G401 (cell line): ENCODE measurements around the gene OPCML. TPM values are rescaled to one million over a fixed set of nuclear protein-coding genes. Genes with fewer than 3 reads are reported as not detected.

Experiments
- DNase-seq: peaks from one replicate; pipeline ENCODE4 v3.0.0-alpha.2; 2015; ENCODE audit warnings: low spot score
- in situ Hi-C: cut with HindIII; loops from 2 replicates; pipeline ENCODE4 v1.10.0; 2016; ENCODE audit warnings: low sequenced_read_pairs, mixed read lengths
- total RNA-seq: library from RNA; depleted of rRNA; stranded (reverse); fragments of >200 nt; shearing (Covaris generic); gene quantifications from 2 replicates; pipeline ENCODE4 v1.2.3, GENCODE V29; 2014

Gene OPCML
- total RNA-seq, 1 experiment from 2014 or later = not detected

DNA sequence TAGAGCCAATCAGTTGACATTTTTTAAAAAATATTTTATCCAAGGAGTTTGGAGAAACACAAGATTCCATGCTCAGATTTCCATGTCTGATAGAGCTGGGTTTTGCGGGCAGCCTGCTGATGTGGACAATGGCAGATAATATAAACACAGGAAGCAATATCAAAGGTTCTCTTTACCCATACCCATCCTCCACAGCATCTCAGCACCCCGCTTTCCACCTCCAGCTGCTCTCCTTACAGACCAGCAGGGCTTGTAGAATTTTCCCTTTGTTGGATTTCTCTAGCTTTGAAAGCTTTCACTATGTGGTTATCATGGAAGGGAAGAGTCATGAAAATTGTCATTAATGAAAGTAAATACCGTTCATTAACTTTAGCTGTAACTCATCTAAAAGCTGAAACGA is 746.4 kb downstream of the OPCML start:
- in situ Hi-C loops = no loop called here
- DNase-seq = no peak

DNA sequence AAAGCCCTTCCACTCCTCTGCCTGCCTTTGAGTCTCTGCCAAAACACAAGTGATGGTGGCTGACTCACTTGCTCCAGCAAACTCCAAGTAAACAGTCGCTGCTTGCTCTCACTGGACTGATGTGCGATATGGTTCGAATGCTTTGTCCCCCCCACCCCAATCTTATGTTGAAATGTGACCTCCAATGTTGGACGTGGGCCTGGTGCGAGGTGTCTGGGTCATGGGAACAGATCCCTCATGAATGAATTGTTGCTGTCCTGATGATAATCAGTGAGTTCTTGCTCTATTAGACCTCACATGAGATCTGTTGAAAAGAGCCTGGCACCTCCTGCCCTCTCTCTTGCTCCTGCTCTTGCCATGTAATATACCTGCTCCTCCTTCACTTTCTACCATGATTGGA is 747.9 kb downstream of the OPCML start:
- in situ Hi-C loops = no loop called here
- no peak for DNase-seq

DNA sequence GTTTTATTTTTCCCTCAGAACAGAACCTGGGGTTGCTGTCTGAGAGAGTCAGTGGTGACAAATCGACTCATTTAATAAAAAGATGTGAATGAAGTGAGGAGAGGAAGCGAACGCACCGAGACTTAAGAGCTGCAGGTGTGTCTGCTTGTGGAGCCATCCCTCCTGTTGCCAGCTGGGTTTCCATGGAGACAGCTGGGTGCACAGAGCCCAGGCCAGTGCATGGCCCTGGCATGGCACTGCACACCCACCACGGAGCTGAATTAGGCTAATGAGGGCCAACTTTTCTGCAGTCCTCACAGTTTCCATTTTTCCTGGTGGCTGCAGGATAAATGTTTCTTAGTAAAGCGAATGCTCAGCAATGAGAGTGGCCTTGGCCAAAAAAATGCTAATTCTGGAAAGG is 750.2 kb downstream of the OPCML start:
- DNase-seq = peak; percentile 60
- in situ Hi-C loops = no loop called here

DNA sequence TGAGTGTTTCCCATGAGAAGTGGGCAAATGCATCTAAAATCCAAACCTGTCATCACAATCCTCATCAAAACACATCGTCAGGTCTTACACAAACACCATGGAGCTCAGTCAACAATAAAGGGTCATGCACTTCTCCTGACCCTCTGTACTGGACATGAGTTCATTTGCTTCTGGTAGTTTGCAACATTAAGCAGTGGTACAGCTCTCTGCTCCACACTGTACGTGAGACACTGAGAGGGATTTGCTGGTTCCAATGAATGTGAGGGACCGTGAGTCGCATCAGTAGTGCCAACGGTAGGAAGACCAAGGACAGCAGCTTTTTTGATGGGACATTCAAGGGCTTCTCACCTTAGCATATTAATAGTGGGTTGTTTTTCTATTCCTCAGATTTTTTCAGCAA is 752.3 kb downstream of the OPCML start:
- in situ Hi-C loops = no loop called here
- DNase-seq = peak; percentile 73

DNA sequence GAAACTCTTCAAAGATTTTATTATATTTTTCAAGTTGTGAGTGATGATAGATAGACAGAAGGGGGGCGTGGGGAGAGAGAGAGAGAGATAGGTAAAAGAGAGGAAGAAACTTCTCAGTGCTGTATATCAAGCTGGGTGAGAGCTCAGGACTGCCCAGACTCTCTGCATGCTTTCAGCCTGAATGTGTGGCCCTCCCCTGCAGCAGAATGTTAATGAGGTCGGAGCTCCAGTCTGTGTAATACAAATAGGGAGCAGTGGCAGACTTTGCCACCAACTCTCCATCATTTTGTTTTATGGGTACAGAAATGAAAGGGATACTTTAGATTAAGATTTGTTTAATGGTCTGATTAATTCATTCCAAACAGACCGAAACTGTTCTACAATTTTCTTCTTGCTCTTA is 752.8 kb downstream of the OPCML start:
- DNase-seq = peak; percentile 78
- in situ Hi-C loops = no loop called here

DNA sequence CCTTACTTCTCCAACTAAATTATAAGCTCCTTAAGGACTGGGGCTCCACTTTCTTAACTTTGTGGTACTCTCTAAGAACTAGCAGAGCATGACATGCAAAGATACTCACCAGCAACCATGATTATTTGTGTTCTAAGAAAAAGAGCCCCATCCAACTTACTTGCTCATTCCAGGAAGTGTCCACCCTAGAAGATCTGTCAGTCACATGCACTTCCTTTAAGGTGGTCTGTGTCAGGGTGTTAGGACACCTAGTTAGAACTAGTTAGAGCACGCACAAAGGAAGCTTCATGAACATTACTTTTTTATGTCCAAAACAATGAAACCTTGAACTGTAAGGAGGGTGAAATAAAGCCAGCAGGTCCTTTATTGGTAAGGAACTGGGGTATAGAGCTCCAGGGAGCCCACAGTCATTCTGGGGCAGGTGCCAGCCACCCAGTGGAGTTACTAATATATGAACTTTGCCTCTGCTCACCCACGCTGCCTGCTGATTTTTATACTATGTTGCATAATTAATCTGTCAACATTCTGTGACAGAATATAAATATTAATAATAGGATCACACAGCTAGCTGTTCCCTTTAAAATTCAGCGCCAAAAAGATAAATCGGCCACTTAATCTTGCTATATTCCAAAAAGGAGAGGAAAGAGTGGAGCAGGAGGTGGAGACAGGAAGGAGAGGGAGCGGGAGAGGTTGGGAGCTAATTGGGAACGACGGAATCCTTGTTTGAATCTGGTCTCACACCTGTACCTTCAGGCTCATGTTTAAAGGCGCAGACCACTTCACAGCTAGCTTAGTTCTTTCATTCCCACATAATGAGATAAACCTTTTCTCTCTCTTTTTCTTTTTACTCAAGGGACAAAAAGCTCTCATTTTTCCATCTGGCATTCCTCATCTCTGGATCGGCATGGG is 755.0 kb downstream of the OPCML start:
- in situ Hi-C loops = no loop called here

DNA sequence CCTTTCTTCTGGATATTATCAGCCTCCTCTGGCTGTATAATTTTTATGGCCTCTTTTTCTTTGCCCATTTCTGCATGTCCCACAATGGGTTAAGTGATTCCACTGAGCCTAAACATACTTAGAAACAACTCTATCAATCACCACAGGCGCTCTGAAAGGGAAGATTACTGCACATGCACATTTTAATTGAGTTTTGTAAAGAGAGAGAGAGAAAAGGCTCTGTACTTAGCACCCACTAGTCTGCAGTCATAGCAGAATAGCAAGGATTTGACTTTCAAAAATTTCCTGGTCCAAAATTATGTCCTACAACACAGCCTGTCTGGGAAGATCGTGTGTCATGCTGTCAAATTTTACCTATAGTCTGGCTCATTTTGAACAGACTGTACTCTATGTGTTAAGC is 758.5 kb downstream of the OPCML start:
- no peak for DNase-seq
- in situ Hi-C loops = no loop called here

More for the DNA sequence above, 755.0 kb downstream of the OPCML start:
- DNase-seq = peak; percentile 74

DNA sequence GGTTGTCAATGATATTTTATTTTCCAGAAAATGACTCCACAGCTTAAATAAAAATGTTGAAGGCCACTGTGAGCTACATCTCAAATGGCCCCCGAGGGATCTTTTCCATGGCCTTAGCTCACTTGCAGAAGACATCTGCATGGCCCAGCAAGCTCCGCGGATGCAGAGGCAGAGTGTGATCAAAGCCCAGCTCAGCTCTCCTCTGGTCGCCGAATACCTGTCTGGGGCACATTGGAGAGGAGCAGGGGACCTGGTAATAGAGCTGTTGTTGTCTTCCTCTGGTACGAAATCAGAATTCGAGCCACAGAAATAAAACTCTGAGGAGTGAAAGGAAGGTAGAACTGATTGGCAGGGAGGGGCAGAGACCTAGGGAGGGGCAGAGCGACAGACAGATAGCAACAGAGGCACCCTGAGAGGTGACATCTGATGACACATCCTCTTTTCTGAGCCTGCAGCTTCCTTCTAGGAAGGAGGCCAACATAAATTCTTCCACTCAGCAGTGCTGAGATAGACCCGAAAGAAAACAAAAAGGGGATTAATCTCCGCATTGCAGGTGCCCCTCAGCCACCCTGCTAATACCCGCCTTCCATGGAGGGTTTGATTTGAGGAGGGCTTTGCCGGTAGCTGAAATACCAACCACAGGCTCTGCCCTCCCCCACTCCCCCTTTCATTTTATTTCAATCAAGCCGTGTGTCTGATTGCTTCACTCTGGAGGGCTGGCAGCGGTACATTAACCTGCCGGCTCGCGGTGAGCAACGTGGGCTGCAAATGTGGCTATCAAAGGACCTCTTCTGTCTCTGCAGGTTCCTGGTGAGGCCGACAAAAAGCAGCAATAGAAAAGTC is 759.4 kb downstream of the OPCML start:
- DNase-seq = peak; percentile 92
- in situ Hi-C loops = no loop called here

DNA sequence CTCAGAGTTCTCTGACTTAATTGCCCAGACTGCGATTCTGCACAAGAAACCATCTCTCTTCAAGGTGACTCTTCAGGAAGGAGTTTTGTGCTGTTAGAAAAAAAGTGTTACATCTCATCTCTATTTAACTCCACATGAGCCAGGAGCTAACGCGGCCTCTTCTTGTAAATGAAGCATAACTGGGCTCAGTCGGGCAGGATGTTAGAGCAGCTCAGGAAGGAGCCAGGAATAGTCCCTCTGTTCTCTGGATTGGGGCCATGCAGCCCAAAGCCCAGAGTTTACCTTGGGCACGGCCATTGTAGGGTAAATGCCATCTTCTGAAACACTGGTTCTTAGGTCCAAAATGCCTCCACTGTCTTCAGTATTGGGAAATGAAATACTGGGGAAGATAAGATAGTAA is 760.6 kb downstream of the OPCML start:
- in situ Hi-C loops = no loop called here
- DNase-seq = peak; percentile 70

DNA sequence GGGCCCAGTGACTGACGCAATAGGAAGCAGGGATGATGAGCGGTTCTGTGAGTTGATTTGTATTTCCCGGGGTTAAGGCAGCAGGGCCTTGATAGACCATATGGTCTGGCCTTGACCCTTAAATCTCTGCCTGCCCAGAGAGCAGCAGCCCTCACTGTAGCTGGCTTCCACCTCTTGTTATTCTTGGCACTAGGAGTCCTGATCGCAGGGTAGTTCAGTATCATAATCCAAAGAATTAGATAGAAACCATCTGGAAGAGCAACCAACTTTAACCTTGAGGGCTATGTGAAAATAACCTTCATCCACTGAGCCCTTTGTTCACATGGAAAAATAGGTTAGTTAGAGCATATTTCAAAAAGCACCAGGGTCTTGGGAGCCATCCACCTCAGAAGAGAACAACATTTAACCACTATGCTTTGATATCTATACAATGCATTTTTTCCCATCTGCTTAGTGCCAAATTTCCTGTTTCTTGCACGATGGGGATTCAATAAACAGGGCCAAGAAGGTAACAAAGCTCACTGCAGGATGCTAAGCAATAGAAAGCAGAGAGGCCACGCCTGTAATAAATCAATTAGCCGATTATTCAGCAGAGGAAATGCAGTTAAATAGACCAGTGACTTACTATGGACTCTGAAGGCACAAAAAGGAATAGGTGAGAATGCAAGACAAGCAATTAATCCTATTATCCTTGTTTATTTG is 761.3 kb downstream of the OPCML start:
- in situ Hi-C loops = no loop called here
- peak; percentile 99 for DNase-seq

DNA sequence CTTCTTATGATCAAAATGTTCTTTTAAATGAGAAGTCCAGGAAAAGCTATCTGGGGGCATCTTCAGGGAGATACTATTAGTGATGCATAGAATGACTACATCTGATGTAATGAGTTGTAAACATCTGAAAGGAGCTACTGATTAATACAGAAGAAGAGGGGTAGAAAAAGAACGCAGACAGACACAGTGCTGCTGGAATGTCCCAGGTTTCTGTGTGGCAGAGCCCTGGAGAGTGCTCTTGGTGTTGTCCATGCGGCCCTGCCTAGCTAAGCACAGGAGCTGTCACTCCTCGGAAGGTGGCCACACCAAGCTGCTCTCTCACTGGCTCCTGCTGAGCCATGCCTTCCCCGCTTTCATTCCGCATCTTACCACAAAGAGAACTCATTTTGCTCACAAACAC is 768.8 kb downstream of the OPCML start:
- in situ Hi-C loops = no loop called here
- DNase-seq = no peak

DNA sequence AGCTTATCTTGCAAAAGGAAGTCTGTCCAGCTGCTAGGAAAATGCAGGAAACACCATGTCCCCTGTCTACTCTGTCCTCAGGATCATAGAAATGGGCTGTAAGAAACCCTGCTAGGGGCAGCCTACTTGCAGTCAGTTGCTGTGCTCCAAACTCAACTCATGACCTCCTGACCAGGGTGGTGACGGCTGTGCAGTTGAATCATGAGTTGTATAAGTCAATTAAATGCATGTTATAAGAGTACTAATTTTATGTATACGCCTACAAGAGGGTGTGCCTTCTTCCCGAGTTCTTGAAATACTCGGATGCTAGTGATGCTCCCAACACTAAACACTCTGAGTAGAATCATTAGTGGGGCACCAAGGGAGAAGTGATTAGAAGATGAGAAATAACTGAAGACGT is 776.4 kb downstream of the OPCML start:
- no peak for DNase-seq
- in situ Hi-C loops = no loop called here

DNA sequence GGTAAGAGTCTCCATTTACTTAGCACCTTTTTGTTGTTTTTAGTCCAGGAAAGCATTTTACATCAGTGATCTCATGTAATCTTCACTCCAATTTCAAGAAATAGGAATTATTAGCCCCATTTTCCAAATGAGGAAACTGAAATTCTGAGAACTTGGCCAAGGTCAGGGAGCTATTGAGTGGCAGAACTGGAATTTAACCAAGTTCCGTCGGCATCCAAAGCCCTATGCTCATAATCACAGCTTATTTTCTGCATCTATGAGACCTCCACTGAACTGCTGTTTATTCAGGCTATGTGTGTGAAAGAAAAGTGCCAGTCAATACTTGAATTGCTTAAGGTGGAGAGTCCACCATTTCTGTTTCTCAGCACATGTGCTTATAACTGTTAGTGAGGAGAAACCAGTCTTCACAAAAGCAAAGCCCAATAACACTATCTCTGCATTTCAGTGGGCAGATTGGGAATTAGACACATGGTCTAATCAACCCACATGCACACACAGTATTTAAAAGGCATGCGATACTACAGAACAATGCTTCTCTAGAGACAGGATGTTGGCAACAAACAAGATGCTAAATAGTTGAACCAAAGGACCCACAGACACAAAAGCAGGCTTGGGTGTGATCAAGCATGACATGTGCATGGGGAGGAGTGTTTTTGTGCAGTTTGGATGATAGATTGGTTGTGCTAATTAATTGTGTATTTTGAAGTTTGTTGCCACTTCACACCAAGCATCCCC is 780.6 kb downstream of the OPCML start:
- DNase-seq = peak; percentile 30
- in situ Hi-C loops = no loop called here

DNA sequence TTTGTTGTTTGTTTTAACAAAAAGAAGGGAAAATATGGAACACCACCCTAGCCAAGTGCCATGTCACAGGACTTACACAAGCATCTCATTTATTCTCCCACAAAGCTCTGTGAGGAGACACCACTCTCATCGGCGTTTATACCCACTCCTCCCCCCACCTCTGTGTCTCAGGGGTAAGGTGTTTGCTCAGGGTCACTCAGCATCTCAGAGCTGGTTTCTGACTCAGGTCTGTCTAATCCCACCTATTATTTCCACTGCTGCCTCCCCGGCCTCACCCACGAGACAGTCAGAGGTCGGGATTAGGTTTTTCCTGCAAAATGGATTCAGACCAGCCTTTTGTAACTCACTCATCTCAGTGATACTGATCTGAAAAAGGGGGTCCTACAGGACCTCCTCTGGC is 786.0 kb downstream of the OPCML start:
- no peak for DNase-seq
- in situ Hi-C loops = no loop called here

DNA sequence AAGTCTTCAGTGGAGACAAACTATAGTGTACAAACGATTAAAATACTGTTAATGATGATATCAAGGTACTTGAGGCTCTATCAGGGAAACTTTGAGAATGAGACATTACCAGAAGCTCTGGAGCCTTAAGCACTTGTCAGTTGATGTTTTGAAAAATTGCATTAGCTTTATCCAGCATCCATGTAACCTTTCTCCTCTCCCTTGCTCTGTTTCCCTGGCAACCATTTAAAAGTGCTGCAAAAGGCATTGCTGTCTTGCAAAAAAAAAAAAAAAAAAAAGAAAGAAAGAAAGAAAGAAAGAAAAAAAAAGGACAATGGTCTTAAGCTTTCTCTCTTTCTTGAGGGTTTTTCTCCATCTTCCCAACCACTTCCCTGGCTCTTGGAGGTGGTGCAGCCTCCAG is 787.0 kb downstream of the OPCML start:
- in situ Hi-C loops = no loop called here
- DNase-seq = no peak

DNA sequence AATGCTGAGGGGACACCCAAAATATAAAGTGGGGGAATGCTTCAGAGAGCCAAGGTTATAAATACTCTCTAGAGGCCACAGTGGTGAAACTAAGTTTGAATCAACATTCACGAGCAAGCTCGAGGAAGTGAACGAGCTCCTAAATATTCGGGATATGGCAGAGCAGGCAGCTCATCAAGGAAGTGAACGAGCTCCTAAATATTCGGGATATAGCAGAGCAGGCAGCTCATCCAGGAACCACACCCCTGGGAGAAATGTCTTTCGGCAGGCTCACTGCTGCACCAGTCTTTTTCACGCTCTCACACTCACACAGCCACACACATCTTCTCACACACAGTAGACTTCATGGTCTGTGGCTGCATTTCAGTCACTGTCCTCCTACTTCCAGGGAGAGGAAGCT is 787.5 kb downstream of the OPCML start:
- DNase-seq = no peak
- in situ Hi-C loops = no loop called here

DNA sequence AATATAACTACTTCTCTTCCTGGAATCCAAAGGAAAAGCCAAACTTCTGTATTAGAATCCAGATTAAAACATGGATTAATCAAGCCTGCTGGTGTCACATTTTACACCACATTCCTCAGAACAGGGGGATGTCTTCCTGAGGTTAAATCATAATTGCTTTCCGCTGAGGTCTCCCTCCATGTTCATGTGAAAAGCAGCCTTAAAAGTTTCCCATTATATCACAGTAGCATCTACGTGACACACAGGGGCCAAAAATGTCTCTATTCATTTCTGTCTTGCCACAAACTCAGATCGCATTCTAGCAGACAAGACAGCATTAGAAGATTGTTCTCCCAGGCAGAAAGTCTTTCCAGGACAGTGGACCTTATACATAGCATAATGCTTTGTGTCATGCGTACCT is 788.7 kb downstream of the OPCML start:
- in situ Hi-C loops = no loop called here
- no peak for DNase-seq

DNA sequence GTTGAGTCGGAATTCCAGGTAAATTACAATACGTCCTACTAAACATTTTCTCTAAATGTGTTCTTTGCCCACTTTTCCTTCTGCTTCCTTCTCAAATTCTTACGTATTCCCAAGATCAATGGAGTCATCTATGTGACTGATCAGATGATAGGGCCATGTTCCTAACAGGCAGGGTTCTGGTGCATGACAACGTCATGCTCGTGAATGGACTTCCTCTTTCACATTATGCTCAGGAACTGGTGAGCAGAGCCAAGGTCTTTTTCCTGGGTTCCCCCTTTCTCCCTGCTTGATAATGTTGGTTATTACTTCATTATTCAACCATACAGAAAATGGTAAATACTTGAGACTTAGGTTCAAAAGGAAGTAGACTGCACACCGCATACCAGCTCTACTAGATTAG is 789.4 kb downstream of the OPCML start:
- DNase-seq = no peak
- in situ Hi-C loops = no loop called here

DNA sequence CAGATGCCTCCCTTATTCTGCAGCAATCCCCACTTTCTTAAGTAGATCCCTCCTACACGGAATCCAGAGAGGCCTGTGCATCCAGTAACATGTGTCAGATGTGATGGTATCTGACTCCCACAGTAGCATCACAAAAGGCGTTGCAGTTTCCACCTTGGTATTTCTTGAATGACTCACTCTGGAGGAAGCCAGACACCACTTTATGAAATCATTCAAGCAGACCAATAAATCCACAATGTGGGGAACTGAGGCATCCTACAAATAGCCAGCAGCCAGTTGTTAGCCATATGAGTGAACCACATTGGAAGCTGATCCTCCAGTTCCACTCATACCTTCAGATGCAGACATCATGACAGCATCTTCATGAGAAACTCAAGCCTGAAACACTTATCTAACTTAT is 798.1 kb downstream of the OPCML start:
- DNase-seq = no peak
- in situ Hi-C loops = no loop called here
